Suppressor macrophage treated with lipopolysaccharide for 4 hours (primary cell): ENCODE results near the gene NFYC.
A peak's percentile ranks its signal among the peaks of the same experiment; 100 is the strongest.
"Not testable (repeated sequence)": the region's sequence is repeated elsewhere in the genome, so short reads cannot be mapped to it uniquely, and the experiment has no call there.

Source experiments
- DNase-seq: peaks from one replicate; pipeline ENCODE4 v3.0.0-alpha.2; 2020

Gene NFYC

GRCh38 chr1:40665335-40666171, 26.0 kb upstream of the NFYC start, which contains the start of gene RIMS3:
Gene RIMS3, minus strand, starts transcription at chr1:40665682. Its CDS starts 23,757 bp downstream, at chr1:40641925.
- peak; percentile 89 for DNase-seq

GRCh38 chr1:40668769-40669525, 22.6 kb upstream of the NFYC start:
- DNase-seq: peak; percentile 85

- DNase-seq: no peak
These were observed 18.1 kb upstream of the NFYC start for GRCh38 chr1:40673452-40673851.

GRCh38 chr1:40676501-40676900, 15.0 kb upstream of the NFYC start:
- no peak for DNase-seq

- no peak for DNase-seq
These were observed 12.1 kb upstream of the NFYC start for GRCh38 chr1:40679165-40679953.

GRCh38 chr1:40684669-40685068, 6.8 kb upstream of the NFYC start:
- DNase-seq: peak; percentile 39

- no peak for DNase-seq
These were observed 4.4 kb upstream of the NFYC start for GRCh38 chr1:40687059-40687458.

- DNase-seq: no peak
These were observed 3.8 kb upstream of the NFYC start for GRCh38 chr1:40687661-40688060.

GRCh38 chr1:40689737-40690136, 1.8 kb upstream of the NFYC start:
- no peak for DNase-seq

GRCh38 chr1:40690771-40691537, 550 bp upstream of the NFYC start:
- DNase-seq: no peak

- no peak for DNase-seq
These were observed 958 bp downstream of the NFYC start for GRCh38 chr1:40692429-40692895.

- no peak for DNase-seq
These were observed 1.9 kb downstream of the NFYC start for GRCh38 chr1:40693425-40693824.

GRCh38 chr1:40694353-40694874, 2.9 kb downstream of the NFYC start:
- no peak for DNase-seq

GRCh38 chr1:40696294-40696693, 4.8 kb downstream of the NFYC start:
- no peak for DNase-seq

GRCh38 chr1:40697436-40697835, 5.9 kb downstream of the NFYC start:
- no peak for DNase-seq

GRCh38 chr1:40699787-40700186, 8.3 kb downstream of the NFYC start:
- no peak for DNase-seq

- DNase-seq: no peak
These were observed 10.2 kb downstream of the NFYC start for GRCh38 chr1:40701684-40702083.

GRCh38 chr1:40702810-40703209, 11.3 kb downstream of the NFYC start:
- not testable (repeated sequence) for DNase-seq

- DNase-seq: peak; percentile 31
These were observed 11.8 kb downstream of the NFYC start for GRCh38 chr1:40703316-40703715.

GRCh38 chr1:40704817-40705733, 13.6 kb downstream of the NFYC start:
- no peak for DNase-seq

GRCh38 chr1:40706626-40707025, 15.1 kb downstream of the NFYC start:
- DNase-seq: no peak
